ENCODE results near the gene MCCC1. TPM values are rescaled to one million over a fixed set of nuclear protein-coding genes. Genes with fewer than 3 reads are reported as not detected.

MCCC1 gene
- 23.7 and 38.2 TPM in 2 replicates for total RNA-seq (ENCODE audit: low replicate concordance)

DNA sequence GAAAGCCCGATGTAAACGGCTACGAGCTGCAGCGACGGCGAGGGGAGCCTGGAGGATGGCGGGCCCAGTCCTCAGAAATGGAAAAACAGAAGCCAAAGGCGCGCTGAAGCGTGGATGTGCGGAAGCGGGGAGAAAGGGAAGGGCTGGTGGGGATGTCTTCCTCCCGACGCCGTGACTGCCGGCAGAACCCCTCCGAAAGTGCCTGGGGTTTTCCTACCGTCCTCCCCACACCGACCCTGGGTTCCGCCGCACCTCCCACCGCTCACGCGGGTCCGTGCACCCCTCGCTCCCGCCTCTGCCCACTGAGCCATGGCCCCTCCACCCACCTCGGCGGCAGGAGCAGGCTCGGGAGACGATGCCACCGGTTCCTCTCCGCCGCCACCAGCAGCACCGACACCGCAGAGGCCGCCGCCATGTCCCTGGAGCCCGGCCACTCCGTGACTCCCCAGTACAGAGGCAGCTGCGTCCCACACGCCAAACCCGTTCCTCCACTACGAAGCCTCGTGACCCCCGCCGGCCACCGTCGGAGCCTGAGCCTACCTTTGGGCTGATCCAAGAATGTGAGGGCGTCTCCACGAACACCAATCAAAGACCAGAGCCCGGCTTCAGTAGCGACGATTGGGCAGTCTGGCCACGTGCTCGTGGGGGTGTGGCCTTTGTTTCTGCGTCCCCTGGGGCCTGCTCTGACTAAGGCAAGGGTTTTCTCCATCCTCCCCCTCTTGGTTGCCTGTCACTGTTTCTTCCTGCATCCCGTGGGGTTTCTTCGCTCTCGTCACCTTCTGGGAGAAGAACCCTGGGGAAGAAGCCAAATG lies at the start of gene MCCC1:
Gene MCCC1 (minus strand): TSS at position 471 of the 812 bp plus-strand sequence. CDS start 56 bp downstream, at position 415.
- TF ChIP-seq, protein P1, sequence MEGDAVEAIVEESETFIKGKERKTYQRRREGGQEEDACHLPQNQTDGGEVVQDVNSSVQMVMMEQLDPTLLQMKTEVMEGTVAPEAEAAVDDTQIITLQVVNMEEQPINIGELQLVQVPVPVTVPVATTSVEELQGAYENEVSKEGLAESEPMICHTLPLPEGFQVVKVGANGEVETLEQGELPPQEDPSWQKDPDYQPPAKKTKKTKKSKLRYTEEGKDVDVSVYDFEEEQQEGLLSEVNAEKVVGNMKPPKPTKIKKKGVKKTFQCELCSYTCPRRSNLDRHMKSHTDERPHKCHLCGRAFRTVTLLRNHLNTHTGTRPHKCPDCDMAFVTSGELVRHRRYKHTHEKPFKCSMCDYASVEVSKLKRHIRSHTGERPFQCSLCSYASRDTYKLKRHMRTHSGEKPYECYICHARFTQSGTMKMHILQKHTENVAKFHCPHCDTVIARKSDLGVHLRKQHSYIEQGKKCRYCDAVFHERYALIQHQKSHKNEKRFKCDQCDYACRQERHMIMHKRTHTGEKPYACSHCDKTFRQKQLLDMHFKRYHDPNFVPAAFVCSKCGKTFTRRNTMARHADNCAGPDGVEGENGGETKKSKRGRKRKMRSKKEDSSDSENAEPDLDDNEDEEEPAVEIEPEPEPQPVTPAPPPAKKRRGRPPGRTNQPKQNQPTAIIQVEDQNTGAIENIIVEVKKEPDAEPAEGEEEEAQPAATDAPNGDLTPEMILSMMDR (IDR thresholded peaks at IDR 0.05; ENCODE audit: insufficient read depth, low read length), result no peak
- DNase-seq (ENCODE audit: low read depth), result peak; percentile 98
- H3K4me3 ChIP-seq (ENCODE audit: low read depth, low read length), result peak within 1 kb of the TSS; percentile 92

DNA sequence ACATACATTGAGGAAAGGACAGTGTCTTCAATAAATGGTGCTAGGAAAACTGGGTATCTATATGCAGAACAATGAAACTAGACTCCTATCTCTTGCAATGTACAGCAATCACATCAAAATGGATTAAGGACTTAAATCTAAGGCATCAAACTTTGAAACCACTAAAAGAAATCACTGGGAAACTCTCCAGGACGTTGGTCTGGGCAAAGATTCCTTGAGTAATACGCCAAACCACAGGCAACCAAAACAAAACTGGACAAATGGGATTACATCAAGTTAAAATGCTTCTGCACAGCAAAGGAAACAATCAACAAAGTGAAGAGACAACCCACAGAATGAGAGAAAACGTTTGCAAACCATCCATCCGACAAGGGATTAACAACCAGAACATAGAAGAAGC lies 48.8 kb upstream of the MCCC1 start:
- DNase-seq (ENCODE audit: low read depth), result peak; percentile 72
- TF ChIP-seq, protein P1 (IDR thresholded peaks at IDR 0.05; ENCODE audit: insufficient read depth, low read length), result no peak
- H3K4me3 ChIP-seq (ENCODE audit: low read depth, low read length), result no peak overlapping the region

DNA sequence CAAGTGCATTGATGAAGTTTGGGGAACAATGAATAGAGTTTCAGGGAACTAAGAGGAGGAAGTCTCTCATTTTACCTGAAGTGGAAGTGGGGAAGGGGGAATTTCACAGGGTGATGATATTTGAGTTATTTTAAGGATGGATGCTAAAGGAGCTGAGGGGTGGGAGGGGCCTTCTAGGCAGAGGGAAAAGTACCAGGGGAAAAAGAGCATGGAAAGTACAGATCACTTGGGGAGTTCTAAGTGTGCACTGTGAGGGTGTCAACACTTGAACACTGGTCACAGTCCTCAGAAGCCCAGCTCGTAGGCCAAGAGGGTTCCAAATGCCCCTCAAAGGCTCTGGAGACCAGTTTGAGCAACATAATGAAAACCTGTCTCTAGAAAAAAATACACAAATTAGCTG lies 45.1 kb upstream of the MCCC1 start:
- no peak overlapping the region for H3K4me3 ChIP-seq (ENCODE audit: low read depth, low read length)
- DNase-seq (ENCODE audit: low read depth), result no peak
- TF ChIP-seq, protein P1 (IDR thresholded peaks at IDR 0.05; ENCODE audit: insufficient read depth, low read length), result no peak

DNA sequence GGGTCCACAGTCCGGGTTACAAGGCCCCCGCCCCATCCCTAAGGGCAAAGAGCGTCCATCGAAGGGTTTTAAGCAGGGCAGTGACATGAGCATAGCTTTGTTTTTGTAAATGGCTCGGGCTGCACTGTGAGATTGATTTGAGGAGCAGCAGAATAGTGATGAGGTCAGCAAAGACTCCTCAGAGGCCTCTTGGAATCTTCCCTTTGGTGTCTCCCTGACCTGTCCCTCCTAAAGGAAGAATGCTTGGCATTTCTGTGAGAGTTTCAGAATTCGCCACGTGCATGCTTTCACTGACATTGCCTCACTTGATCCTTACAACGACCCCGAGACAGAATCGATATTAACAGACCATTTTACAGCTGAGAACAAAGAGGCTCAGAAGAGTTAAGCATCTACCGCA lies 42.9 kb upstream of the MCCC1 start:
- H3K4me3 ChIP-seq (ENCODE audit: low read depth, low read length), result no peak overlapping the region
- no peak for DNase-seq (ENCODE audit: low read depth)
- TF ChIP-seq, protein P1 (IDR thresholded peaks at IDR 0.05; ENCODE audit: insufficient read depth, low read length), result no peak

DNA sequence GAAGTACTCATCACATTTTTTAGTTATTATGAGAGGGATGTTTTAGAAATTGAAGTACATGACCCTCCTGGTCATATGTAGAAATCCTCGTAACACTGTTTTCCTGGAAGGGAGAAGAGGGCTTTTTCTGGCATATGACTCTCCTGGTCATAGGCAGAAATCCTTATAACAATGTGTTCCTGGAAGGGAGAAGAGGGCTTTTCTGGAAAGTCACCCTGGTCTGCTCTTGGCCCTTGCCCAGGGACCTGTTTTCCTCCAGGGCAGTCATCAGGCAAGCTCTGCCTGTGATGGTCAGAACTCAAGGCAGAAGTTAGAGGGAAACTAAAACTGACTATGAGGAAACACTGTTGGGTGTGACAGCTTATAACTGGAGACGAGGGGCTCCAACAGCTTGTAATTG lies 35.5 kb upstream of the MCCC1 start:
- TF ChIP-seq, protein P1 (IDR thresholded peaks at IDR 0.05; ENCODE audit: insufficient read depth, low read length), result no peak
- no peak overlapping the region for H3K4me3 ChIP-seq (ENCODE audit: low read depth, low read length)
- peak; percentile 5 for DNase-seq (ENCODE audit: low read depth)

DNA sequence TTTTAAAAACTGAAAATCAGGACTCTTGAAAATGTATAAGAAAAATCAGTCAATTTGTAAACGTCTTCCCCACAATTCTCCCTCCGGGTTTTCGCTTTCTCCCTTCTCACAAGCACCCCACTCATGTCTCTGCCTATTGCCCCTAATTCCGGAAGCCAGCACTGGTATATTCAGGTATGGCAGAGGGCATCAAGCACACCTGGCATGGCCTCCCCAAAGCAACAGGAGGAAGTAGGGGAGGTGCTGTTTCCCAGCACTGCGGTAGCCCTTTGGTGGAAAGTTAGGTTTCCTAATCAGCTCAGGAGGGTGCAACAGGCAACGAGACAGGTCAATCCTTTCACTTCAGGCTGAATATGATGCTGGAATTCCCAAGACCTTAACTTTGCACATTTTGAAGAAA lies 33.1 kb upstream of the MCCC1 start:
- TF ChIP-seq, protein P1 (IDR thresholded peaks at IDR 0.05; ENCODE audit: insufficient read depth, low read length), result no peak
- H3K4me3 ChIP-seq (ENCODE audit: low read depth, low read length), result no peak overlapping the region
- DNase-seq (ENCODE audit: low read depth), result no peak
